ENCODE data around the gene SERINC2.
"Not testable (repeated sequence)": the region's sequence is repeated elsewhere in the genome, so short reads cannot be mapped to it uniquely, and the experiment has no call there.

SERINC2 gene

DNA sequence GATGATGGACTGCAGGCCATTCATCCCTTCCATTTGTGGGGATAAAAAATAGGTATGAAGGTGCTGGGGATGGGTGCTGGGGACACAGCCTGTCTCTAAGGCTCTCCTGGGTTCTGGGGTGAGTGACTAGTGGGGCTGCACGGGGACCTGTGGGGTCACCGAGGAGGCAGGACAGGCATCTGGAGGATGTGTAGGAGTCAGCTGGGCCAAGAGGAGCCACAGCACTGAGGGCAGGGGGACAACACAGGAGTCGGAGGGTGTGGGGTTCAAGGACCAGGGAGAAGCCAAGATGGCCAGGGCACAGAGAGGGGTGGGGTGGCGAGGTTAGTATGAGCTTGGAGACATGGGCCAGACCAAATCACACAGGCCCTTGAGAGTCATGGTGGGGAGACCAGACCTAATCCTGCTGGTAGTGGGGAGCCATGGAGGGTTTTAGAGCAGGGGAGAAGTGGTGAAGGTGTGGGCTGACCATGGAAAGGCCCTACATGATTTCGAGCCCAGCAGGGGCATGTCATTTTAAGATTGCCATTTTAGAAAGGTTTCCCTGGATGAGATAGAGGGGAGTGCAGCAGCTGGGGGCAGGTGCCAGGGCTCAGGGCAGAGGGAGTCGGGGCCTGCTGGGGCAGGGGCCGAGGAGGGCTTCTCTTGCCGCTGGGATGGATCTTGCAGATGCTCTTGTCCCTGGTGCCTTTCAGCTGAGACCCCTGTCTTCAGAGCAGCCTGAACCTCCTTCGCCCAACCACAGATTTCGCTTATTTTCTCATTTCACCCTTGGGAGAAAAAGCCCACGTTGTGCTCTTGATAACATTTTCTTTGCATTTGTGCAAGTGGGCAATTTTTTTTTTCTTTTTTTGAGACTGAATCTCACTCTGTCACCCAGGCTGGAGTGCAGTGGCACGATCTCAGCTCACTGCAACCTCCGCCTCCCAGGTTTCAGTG, 22.7 kb downstream of the SERINC2 start:
- no peak for DNase-seq

DNA sequence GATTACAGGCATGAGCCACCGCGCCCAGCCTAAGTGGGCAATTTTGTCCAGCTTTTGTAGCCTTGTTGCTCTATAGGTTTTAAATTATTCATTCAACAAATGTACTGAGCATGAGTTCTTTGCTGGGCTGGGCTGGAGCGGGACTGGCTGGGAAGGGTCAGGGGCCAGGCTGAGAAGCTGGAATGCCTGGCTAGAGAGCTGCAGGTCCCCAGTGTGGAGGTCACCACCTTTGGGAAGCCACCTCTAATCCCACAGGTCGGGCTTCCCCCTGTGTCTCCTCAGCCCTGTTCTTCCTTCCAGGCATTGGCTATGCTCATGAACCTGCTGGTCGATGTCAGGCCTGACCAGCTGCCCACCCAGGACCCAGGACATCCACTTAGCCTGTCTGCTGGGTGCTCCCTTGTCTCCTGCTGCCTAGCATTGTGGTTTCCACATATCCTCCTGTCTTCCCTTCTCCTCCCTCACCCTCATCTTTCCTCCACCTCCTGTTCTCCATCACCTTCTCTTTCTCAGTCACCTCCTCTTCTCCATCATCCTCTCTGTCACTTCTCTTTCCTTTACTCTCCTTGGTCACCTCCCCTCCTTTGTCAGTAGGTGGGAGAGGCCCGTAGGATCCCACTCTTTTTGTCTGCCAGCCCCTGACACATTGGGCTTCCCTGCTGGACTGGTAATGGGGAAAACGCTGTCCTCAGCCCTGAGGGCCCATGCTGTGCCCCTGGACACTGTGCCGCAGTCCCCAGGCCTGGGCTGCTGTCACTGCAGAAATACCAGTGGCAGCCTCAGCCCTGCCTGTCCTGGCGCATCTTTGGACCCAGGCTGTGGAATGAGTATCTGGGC, 23.8 kb downstream of the SERINC2 start:
- no peak for DNase-seq

DNA sequence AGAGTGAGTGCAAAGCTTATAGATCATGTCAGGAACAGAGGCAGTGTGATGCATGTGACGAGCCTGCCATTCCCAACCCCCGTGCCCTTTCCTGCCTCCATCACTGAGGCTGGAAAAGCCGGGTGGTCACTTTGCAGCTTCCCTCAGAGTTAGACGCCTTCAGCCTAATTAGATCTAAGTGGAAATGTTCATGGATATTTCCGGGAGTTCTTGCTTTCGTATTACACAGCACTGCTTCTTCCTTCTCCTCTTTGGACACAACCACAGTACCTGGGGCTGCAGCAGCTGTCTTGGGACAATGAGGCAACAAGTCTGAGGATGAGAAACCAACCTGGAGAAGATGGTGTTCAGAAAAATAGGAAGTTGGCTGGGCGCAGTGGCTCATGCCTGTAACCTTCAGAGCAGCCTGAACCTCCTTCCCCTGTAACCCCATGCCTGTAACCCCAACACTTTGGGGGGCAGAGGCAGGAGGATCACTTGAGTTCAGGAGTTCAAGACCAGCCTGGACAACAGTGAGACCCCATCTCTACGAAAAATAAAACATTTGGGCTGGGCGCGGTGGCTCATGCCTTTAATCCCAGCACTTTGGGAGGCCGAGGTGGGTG, 24.5 kb downstream of the SERINC2 start:
- no peak for DNase-seq

DNA sequence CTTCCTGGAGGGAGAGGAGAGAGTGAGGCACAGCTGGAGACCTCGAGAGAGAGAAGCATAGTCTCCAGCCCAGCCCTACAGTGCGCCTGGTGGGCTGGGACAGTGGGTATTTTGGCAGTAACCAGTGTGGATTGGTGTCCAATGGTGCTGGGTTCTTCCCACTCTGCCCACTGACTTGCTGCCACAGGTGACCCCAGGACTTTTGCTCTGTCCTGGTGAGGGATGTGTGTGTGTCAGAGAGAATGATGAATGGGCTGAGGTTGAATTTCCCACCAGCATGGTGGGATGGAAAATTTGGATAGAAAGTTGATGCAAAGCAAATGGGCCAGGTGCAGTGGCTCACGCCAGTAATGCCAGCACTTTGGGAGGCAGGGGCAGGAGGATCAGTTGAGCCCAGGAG, 26.3 kb downstream of the SERINC2 start:
- no peak for DNase-seq

DNA sequence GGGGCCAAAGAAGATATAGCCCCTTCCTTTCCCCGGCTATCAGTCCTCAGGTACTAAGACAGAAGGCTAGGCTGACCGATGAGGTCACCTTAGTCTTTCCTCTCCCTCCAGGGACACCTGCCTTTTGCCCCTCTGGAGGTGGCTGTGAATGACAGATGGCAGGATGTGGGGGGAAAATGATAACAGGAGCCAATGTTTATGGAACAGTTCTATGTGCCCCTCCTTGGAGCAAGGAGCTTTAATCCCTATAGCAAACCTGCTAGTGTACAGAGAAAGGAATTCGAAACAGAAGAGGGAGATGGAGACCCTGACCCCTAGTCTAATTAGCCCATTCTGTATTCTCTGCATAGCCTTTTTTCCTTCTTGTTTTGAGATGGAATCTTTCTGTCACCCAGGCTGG, 28.1 kb downstream of the SERINC2 start:
- no peak for DNase-seq

DNA sequence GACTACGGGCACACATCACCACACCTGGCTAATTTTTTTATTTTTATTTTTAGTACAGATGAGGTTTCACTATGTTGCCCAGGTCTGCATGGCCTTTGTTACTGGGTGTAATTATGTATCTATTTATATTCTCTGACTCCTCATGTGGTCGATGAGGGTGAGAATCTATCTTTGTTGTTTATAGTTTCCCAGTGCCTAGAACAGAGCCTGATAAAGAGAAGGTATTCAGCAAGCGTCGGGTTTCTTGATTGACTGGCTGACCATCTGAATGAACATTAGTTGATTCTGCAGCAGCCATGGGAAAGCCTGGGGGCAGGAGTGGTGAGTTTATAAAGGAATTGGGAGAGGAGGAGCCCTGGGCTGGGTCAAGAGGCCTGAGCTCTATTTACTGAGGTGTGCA, 28.5 kb downstream of the SERINC2 start:
- DNase-seq, result no peak

DNA sequence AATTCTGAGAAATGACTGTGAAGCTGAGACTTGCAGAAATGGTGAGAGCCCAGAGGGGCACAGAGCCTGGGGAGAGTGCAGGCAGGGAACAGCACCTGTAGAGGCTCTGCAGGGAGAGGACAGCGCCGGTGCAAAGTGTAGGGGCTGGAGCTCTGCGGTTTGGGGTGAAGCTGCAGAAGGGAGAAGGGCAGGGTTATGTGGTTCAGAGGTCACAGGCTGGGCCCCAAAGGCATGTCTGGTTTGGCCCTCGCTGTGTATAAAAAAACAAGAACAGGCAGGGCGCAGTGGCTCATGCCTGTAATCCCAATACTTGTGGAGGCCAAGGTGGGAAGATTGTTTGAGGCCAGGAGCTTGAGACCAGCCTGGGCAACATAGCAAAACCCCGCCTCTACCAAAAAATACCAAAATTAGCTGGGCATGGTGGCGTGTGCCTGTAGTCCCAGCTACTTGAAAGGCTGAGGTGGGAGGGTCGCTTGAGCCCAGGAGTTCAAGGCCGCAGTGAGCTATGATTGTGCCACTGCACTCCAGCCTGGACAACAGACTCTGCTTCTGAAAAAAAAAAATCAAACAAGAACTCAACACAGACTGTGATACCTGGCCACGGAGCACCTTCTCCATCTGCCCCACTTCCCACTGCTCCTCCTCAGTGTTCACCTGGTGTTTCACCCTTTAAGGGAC, 29.1 kb downstream of the SERINC2 start:
- DNase-seq, result no peak

DNA sequence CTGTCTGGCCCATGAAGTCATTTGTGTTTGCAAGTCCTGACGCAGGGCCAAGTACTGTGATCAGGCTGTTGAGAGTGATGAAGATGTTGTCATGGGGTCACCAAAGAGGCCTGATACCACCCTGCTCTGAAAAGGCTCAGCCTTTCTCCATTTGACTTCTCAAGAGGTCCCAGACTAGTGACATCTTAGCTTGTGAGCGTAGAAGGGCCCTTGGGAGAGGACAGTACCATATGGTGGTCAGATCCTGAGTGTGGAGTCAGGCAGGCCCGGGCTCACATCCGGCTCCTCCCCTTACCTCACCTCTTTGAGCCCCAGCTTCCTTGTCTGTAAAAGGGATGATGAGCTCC, 29.6 kb downstream of the SERINC2 start:
- DNase-seq, result no peak

DNA sequence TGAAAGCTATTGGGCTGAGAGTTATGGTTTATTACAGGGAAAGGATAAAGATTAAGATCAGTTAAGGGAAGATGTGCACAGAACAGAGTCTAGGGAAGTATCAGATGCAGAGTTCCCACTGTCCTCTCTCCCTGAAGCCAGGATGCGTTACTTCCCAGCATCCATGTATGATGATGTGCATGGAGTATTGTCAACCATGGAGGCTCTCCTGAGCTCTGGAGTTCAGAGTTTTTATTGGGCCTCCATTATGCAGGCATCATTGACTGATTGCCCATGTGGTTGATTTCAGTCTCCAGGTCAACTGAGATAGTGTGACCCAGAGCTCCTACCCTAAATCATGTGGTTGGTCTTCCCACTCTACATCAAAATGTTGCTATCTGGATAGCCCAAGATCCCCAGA, 30.7 kb downstream of the SERINC2 start:
- DNase-seq, result no peak

DNA sequence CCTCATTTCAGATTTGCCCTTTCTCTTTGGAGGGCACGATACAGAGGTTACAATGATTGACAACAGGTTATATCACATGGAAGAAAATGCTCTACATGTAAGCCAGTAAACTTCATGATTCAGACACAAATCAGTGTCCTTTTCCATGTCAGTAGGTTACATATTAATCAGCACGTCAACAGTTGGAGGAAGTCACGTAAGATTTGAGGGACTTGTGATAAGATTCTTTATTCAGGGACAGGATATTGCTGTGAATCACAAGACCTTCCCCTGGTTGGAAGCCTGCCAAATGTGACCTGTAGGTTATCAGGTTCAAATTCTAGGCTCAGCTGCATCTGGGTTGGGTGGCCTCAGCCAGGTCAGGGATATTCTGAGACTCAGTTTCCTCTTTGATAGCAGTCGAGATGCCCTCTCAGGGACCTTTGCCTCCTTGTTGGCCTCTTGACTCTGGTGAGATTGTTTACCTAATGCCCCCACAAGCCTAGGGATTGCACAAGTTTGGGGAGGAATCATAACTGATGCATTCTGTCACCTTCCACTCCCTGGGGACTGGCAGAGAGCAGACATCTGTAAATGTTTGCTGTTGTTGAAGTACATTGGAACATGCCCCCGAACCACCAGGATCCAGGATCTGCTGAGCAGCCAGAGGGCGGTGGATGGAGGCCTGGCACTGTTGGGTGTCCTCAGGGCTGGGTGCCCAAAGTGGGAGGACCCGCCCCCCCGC, 31.9 kb downstream of the SERINC2 start:
- no peak for DNase-seq

DNA sequence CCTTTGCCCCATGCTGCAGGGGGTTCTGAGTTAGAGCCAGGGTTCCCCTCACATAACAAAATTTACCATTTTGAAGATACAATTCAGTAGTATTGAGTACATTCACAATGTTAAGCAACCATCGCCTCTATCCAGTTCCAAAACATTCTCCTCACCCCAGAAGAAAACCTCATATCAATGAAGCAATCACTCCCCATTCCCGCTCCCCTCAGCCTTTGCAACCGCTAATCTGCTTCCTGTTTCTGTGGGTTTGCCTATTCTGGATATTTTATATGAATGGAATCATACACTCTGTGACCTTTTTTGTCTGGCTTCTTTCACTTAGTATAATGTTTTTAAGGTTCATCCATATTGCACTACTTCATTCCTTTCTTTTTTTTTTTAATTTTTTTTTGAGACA, 32.9 kb downstream of the SERINC2 start:
- DNase-seq, result no peak

DNA sequence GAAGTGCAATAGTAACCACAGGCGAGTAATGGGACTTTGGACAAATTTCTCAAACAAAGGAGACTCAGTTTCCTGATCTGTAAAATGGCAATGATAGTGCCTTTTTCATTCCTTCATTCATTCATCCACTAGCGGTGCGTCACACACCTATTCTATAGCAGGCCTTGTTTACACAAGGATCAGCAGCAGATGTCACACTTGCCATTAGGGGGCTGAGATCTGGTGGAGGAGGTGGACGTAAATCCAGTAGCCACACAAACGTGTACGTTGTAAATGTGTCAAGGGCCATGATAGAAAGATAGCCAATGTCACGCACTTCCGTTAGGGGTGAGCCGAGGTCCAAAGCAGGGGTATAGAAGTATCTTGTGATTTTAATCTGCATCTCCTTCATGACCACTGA, 34.2 kb downstream of the SERINC2 start:
- DNase-seq, result no peak

DNA sequence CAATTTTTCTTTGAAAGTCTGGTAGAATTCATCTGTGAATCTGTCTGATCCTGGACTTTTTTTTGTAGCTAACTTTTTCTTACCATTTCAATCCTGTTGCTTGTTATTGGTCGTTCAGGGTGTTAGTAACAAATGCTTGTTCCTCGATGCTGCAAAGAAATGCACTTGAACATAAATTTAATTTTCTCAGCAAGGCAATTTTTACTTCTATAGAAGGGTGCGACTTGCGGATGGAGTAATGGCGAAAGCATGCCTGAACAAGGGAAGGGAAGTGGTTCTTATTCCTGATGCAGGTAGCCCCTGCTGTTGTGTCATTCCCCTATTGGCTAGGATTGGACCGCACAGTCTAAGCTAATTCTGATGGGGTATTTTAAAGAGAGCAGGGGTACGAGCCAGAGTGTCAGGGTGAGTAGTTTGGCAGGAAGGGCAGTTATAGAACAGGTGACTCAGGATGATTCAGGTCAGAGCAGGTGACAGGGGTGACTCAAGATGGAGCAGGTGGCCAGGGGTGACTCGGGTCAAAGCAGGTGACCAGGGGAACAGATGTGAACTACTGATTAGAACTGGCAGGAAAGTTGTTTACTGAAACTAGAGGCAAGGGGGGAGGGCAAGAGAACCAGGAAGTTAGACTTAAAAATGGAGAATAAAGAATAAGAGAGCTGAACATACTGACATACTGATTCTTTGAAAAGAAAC, 40.5 kb downstream of the SERINC2 start:
- no peak for DNase-seq

DNA sequence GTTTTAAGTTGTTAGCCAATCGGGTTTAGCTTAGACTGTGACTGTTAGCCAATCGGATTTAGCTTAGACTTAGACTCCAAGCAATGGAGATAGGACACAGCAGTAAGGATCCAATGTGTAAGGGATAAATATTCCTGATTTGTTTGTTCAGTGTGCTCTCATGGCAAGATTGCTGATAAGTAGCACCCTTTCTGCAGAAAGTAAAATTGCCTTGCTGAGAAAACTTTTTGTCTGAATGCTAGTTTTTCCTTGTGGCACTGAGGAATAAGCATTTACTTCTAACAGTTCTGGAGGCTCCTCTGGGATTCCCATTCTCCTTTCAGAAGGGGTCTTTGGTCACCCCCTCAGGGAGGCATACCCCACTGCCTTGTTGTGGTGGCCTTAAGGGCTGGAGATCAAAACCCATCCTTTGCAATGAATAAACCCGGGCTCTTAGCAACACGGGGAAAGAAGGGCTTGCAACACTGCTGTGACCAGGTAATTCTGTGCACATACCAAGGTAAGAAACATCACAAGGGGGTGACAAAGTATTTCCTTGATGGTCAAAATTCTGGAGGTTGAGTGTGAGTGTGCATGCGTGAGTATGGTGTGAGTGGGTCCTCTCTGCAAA, 45.4 kb downstream of the SERINC2 start:
- no peak for DNase-seq

DNA sequence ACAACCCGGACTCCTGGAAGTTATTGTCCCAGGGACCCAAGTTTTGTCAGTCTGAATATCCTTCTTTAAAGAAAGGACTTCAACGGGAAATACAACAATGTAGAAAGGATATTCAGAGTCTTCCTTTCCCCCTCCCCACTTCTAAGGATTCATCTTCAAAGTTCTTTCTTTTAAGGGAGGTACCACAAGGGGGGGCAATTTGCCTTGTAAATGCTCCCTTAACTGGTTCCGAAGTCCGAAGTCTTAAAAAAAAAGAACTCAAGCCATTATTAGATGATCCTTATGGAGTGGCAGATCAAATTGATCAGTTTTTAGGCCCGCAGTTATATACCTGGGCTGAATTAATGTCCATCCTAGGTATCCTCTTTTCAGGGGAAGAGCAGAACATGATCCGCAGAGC, 47.0 kb downstream of the SERINC2 start:
- DNase-seq, result no peak

DNA sequence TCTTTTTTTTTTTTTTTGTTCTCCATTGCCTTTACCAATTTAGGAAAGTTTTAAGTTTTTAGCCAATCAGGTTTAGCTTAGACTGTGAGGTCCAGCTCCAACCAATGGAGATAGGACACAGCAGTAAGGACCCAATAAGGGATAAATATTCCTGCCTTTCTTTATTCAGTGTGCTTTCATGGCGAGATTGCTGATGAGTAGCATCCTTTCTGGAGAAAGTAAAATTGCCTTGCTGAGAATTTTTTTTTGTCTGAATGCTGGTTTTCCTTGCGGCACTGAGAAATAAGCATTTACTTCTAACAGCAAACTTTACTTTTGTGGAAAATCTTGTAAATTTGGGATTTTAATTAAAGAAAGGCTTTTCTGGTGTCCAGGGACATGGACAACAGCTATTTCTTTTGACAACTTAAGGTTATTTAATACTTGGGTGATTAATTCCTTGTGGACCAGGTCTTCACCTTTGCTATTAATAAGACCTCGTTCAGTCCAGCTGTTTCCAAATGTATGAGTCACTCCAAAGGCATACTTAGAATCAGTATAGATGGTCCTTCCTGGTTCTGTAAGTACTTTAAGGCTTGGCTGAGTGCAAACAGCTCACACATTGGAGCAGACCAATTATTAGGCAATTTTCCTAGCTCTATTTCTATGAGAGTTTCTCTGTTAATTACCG, 54.1 kb downstream of the SERINC2 start:
- no peak for DNase-seq

DNA sequence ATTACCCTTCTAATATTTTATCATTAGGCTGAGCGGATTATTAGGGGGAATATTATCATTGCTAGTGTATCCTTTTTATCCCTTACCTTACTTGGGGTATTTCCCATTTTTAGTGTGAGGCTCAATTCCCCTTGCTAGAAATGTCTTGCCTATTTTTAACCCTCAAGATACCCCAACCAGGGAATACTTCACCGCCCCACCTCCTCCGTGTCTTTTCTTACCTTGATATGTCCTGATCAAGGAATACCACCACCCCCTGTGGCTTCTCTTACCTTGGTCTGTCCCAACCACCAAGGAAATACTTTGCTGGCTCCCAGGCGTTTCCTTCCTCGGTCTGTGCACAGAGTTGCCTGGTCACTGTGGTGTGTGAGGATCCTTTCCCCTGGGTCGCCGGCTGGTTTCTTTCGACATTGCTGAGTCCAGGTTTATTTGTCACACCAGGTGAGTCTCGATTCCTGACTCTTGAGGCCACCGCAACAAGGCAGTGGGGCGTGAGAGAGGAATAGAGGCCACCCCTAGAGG, 57.8 kb downstream of the SERINC2 start:
- no peak for DNase-seq

DNA sequence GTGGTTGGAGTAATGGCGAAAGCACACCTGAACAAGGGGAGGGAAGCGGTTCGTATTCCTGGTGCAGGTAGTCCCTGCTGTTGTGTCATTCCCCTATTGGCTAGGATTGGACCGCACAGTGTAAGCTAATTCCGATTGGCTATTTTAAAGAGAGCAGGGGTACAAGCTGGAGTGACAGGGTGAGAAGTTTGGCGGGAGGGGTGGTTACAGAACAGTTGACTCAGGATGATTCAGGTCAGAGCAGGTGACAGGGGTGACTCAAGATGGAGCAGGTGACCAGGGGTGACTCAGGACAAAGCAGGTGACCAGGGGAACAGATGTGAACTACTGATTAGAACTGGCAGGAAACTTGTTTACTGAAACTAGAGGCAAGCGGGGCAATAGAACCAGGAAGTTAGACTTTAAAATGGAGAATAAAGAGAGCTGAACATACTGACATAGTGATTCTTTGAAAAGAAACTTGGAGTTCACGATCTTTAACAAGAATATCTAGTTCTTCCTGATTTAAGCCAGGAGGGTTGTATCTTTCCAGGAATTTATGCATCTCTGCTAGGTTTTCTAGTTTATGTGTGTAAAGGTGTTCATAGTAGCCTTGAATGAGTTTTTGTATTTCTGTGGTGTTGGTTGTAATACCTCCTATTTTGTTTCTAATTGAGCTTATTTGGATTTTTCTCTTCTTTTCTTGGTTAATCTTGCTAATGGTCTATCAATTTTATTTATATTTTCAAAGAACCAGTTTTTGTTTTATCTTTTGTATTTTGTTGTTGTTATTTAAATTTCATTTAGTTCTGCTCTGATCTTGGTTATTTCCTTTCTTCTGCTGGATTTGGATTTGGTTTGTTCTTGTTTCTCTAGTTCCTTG, 58.7 kb downstream of the SERINC2 start:
- DNase-seq, result not testable (repeated sequence)

DNA sequence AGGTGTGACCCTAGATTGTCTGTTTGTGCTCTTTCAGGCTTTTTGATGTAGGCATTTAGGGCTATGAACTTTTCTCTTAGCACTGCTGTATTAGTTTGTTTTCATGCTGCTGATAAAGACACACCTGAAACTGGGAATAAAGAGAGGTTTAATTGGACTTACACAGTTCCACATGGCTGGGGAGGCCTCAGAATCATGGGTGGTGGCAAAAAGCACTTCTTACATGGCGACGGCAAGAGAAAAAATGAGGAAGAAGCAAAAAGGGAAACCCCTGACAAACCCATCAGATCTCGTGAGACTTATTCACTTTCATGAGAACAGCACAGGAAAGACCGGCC, 59.3 kb downstream of the SERINC2 start:
- not testable (repeated sequence) for DNase-seq

DNA sequence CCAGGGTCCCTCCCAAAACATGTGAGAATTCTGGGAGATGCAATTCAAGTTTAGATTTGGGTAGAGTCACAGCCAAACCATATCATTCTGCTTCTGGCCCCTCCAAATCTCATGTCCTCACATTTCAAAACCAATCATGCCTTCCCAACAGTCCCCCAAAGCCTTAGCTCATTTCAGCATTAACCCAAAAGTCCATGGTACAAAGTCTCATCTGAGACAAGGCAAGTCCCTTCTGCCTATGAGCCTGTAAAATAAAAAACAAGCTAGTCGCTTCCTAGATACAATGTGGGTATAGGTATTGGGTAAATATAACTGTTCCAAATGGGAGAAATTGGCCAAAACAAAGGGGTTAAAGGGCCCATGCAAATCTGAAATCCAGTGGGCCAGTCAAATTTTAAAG, 59.7 kb downstream of the SERINC2 start:
- not testable (repeated sequence) for DNase-seq

All from CD4-positive, alpha-beta T cell treated with Interferon alpha-2 for 1 hour (primary cell).